Stimulated activated CD4-positive, alpha-beta T cell treated with anti-CD3 and anti-CD28 coated beads, Interleukin-12 subunit alpha, Interleukin-12 subunit beta, amount 100 ng/mL, for 4 hours (primary cell): Measurements from ENCODE around the gene NUP62.
"Not testable (repeated sequence)": the region's sequence is repeated elsewhere in the genome, so short reads cannot be mapped to it uniquely, and the experiment has no call there.

ENCODE experiments used
- DNase-seq: peaks from one replicate; pipeline ENCODE4 v3.0.0-alpha.2; 2020

Gene NUP62, protein sequence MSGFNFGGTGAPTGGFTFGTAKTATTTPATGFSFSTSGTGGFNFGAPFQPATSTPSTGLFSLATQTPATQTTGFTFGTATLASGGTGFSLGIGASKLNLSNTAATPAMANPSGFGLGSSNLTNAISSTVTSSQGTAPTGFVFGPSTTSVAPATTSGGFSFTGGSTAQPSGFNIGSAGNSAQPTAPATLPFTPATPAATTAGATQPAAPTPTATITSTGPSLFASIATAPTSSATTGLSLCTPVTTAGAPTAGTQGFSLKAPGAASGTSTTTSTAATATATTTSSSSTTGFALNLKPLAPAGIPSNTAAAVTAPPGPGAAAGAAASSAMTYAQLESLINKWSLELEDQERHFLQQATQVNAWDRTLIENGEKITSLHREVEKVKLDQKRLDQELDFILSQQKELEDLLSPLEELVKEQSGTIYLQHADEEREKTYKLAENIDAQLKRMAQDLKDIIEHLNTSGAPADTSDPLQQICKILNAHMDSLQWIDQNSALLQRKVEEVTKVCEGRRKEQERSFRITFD

GRCh38 chr19:49929121-49929610, at the start of gene NUP62, which contains the start of gene ATF5:
Gene NUP62 (minus strand): TSS chr19:49929504. CDS start chr19:49909807, 19,697 bp downstream.
Gene ATF5 (plus strand): TSS chr19:49929205. CDS start chr19:49930851, 1,646 bp downstream.
- peak; percentile 94 for DNase-seq

GRCh38 chr19:49978324-49978723, 49.0 kb upstream of the NUP62 start:
- DNase-seq: no peak

GRCh38 chr19:49977881-49978280, 48.6 kb upstream of the NUP62 start:
- no peak for DNase-seq

DNA sequence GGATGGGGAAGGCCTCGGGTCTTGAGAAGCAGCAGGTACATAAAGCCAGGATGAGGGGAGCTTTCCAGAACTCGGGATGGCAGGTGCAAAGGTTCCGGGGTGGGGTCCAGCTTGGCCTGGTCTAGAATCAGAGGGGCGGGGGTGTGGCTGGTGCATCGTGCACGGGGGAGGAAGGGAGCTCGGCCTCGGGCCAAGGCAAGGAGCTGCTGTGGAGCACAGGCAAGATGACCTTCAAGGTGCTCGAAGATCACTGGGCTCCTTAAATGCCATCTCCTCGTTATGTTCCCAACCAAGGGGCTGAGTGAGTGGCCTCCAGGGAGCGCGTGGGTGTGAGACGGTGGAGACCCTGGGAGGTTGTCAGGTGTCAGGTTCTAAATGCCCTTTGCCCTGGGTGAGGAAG, 47.8 kb upstream of the NUP62 start:
- no peak for DNase-seq

DNA sequence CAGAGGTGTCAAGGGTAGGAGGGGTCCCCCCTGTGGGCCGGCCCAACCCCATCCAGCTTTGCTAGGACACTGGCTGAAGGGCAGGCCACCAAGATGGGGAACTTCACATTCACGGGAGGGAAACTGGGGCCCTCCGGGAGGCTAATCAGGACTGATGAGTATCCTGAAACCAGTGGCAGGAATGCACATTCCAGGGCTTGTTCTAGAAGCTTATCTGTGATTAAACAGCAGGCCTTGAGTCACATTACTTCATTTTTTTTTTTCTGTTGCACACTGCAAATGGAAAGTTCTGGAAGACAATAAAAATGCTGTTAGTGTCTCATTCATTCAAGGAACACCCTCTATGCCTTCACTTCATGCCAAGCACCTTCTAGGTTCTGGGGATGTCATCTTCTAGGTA, 47.2 kb upstream of the NUP62 start:
- DNase-seq: no peak

DNA sequence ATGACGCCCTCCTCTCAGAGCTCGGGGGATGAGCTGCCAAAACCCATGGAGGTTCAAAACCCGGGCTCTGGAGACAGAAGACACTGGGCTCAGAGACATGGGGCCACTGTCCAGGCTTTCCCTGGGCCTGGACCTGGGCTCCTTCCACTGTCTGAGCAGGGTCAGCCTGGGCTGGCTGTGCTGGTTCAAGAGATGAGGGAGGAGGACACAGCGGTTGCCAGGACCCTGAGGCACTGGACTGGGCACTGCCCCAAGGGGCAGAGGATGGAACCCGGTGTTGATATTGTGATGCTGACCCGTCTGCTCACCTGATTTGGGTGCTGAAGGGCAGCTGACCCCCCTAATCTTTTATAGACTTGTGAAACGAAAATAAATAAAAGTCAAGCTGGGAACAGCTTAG, 45.7 kb upstream of the NUP62 start:
- DNase-seq: no peak

DNA sequence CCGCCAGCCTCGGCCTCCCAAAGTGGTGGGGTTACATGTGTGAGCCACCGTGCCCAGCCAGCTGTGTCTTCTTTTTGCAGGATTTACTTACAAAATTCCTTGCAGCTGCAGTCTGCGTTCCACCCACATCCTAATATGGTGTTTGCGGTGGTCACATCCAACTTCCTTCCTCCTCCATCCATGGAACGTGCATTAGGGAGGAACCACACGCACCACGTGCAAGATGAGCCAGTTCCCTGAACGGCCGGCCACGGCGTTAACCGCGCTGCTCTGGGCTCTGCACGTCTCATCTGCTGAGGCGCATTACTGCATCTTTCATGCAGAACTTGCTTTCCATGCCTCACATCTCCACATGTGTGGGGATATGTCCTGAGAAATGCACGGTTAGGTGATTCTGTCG, 44.7 kb upstream of the NUP62 start:
- no peak for DNase-seq

DNA sequence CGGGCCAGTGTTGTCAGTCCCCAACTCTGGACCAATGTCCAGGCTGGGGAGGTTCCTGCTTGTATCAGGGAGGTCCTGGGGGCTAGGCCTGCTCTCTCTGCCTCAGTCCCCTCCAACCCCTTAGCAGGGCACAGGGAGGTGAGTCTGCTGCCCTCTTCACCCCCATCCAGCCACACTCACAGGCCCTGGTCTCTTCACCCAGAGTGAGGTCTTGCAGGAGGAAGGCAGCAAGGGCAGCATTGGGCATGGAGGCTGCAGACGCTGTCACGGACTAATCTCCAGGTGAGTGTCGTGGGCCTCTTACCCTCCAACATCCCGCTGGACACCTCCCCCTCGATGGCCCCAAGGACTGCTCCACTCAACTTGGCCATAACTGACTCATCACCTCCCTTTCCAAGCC, 43.5 kb upstream of the NUP62 start:
- DNase-seq: no peak

DNA sequence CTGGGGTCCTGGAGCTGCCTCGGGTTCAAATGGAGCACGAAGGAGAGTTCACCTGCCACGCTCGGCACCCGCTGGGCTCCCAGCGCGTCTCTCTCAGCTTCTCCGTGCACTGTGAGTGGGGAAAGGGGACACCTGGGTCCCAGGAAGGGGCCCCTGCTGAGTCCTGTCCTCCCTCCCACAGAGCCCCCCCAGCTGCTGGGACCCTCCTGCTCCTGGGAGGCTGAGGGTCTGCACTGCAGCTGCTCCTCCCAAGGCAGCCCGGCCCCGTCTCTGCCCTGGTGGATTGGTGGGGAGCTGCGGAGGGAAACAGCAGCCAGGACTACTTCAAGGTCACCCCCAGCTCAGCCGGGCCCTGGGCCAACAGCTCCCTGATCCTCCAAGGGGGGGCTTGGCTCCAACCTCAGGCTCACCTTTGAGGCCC, 42.7 kb upstream of the NUP62 start:
- no peak for DNase-seq

GRCh38 chr19:49969355-49969754, 40.1 kb upstream of the NUP62 start:
- not testable (repeated sequence) for DNase-seq

GRCh38 chr19:49968279-49968922, 39.1 kb upstream of the NUP62 start:
- no peak for DNase-seq

- DNase-seq: not testable (repeated sequence)
These were observed 31.7 kb upstream of the NUP62 start, which contains the start of gene SIGLEC11 for GRCh38 chr19:49960980-49961379. Gene SIGLEC11 (minus strand): TSS chr19:49961172. CDS start chr19:49961081, 91 bp downstream.

- DNase-seq: not testable (repeated sequence)
These were observed 30.6 kb upstream of the NUP62 start for GRCh38 chr19:49959892-49960291.

GRCh38 chr19:49958596-49958995, 29.3 kb upstream of the NUP62 start:
- not testable (repeated sequence) for DNase-seq

DNA sequence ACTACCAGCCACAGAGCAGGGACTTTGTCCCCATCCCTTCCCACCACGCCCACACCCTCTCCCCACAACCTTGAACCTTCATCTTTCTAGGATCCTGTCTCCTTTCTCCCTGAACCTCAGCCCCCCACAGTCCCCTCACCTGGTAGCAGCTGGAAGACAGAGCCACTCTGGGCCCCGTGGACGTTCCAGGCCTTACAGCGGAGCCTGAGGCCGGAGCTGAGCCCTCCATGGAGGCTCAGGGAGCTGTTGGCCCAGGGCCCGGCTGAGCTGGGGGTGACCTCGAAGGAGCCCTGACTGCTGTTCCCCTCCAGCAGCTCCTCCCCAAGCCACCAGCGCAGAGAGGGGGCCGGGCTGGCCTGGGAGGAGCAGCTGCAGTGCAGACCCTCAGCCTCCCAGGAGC, 28.8 kb upstream of the NUP62 start:
- DNase-seq: not testable (repeated sequence)

GRCh38 chr19:49957262-49957915, 28.1 kb upstream of the NUP62 start:
- DNase-seq: no peak

DNA sequence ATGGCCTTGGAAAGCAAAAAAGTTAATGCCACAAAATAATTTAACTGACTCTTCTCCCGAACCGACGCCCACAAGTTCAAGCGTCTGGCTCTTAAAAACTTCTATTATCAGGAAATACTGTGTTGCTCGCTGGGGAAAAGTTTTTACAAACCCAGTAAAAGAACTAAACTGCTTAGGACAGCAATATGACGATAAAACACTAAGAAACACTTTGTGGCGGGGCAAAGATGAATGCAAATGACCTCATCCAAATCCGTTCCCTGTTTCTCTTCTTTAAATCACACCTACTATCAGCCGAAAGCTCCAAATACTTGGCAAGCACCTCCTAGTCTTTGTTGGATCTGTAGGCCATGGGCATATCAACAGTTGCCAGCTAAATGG, 26.8 kb upstream of the NUP62 start:
- DNase-seq: no peak

GRCh38 chr19:49954933-49955332, 25.6 kb upstream of the NUP62 start:
- DNase-seq: no peak

DNA sequence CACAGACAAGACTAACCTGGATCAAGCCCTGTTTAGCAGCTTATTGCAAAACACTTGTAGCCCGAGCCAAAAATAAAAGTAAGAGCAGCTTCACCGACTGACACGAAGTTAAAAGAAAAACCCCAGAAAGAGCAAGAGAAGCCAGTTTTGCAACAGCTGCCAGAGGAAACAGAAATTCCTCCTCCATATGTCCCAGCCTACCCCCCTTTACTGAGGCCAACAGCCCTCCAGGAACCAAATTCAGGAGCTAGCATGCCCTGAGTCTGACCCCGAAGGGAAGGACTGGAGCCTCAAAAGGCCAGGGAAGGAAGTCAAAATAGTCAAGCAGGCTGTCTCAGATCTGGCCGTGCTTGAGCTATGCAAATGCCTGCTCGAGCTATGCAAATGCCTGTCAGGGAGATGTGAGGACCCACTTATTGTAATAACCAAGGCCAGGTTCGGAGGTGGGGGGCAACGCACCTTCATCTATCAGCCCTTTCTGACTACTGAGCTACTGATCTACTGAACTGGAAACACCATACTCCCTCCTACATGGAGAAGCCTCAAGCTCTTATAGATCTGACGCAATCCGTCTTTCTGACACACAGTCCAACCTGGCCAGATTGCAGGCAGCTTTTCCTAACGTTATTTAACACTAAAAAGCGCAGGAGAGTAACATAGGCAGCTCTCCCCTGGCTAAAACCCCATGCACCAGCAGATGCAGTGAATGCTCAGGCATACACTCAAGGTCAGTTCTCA, 25.0 kb upstream of the NUP62 start:
- DNase-seq: no peak

GRCh38 chr19:49953416-49953815, 24.1 kb upstream of the NUP62 start:
- no peak for DNase-seq

DNA sequence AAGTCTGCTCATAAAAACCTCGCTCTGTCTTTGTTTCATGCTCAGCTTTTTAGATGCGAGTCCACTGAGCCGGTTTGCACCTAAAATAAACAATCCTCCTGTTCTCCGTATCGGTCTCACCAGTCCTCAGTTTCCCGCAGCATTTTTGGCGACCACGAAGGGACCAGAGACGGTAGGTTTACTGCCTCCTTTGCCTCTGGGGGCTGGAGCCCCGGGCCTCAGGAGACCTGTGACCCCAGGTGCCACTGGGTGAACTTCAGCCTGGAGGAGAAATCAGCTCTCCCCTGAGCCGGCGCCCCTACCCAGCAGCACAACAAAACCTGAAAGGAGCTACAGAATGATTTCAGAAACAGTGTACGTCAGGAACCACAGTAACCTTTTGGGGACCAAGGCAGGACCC, 23.6 kb upstream of the NUP62 start:
- no peak for DNase-seq

GRCh38 chr19:49952479-49952836, 23.2 kb upstream of the NUP62 start:
- no peak for DNase-seq
